ENCODE results near the gene LIMA1. TPM values are rescaled to one million over a fixed set of nuclear protein-coding genes. Genes with fewer than 3 reads are reported as not detected.

LIMA1 gene
- total and polyA plus RNA-seq, 2 of the 4 experiments (the other 2 are of a cell fraction) = 126 to 163 TPM

GRCh38 chr12:50174971-50175715, 108.2 kb downstream of the LIMA1 start:
- Histone ChIP-seq H3K18ac (ENCODE audit: low read depth, low read length) (no peak overlapping the region), H3K9me3 (ENCODE audit: control insufficient read depth, insufficient read depth, low read length) (peaks cover under 1% of the 10 kb centered on the region; the same call in 1 of the 2 replicates), H3K79me1 (ENCODE audit: low read depth in 1 of 2, low read length in 2 of 2) (peaks cover 3 to 9% of the 10 kb centered on the region in 2 experiments; a peak in 2 of 4 replicates), H3K14ac (replicated peaks; ENCODE audit: low read depth, low read length) (no peak overlapping the region), H3K4me2 (ENCODE audit: low read depth, low read length) (no peak overlapping the region), H3K4me1 (ENCODE audit: control insufficient read depth, insufficient read depth, low read length) (0 out of 2 replicates have a peak, but pooled peaks cover 2% of the 10 kb centered on the region), H2AK5ac (ENCODE audit: low read depth, low read length) (no peak overlapping the region), H3K23ac (ENCODE audit: low read depth, low read length) (no peak overlapping the region), H4K5ac (ENCODE audit: low read depth, low read length) (no peak overlapping the region), H2BK20ac (ENCODE audit: low read depth, low read length) (no peak overlapping the region), H3K4ac (ENCODE audit: low read depth, low read length) (no peak overlapping the region), H3K27ac (ENCODE audit: insufficient read depth, low read length) (peak overlapping the region; percentile 27; the same call in 1 of the 2 replicates), H2BK120ac (ENCODE audit: low read depth, low read length) (no peak overlapping the region), H4K20me1 (ENCODE audit: insufficient read depth, low read length) (no peaks in the 10 kb centered on the region), H3K27me3 (ENCODE audit: control insufficient read depth, insufficient read depth, low read length) (no peaks in the 10 kb centered on the region), H4K91ac (ENCODE audit: insufficient read depth, low read depth, low read length) (no peak overlapping the region), H2BK5ac (ENCODE audit: low read depth, low read length, poor library complexity, severe bottlenecking) (no peak overlapping the region), H3K9ac (ENCODE audit: low read depth, low read length) (no peak overlapping the region), H3K4me3 (ENCODE audit: insufficient read depth, low read depth, low read length) (no peak overlapping the region), H2BK15ac (ENCODE audit: low read depth, low read length) (no peak overlapping the region), H3K56ac (ENCODE audit: extremely low read depth, insufficient read depth, low read length) (no peak overlapping the region), H2AFZ (replicated peaks; ENCODE audit: low read length, poor library complexity) (no peak overlapping the region), H3K36me3 (ENCODE audit: control insufficient read depth, insufficient read depth, low read length) (peaks cover 32% of the 10 kb centered on the region), H4K8ac (ENCODE audit: low read depth in 2 of 2, low read length in 2 of 2) (no peak overlapping the region), H3K9me1 (ENCODE audit: insufficient read depth, low read length) (no peaks in the 10 kb centered on the region), H2AK9ac (replicated peaks; ENCODE audit: low read depth, low read length, poor library complexity) (no peak overlapping the region)
- POLR2A ChIA-PET (ENCODE audit: unreplicated experiment) = no interaction called here
- dilution Hi-C loops (cut with HindIII; ENCODE audit: low sequenced_read_pairs, unreplicated experiment) = no loop called here
- 60% methylated on average over 1 of the region's 16 CpGs; no CpG with 5 or more reads in 1 of the 2 experiments for WGBS, 2 experiments (ENCODE audit: extremely low coverage in 2 of 2, insufficient read length in 1 of 2)
- CTCF ChIA-PET = interaction anchor here (0.6 to 1.6 kb wide), 7 partner anchors 32 to 139 kb away, joined by 3 to 6 read pairs (median 4); partner anchors contain the start of gene COX14
- in situ Hi-C loops (cut with MboI; ENCODE audit: low sequenced_read_pairs) = loop anchor here (10.0 kb wide), 1 partner anchor 200 kb away; the partner anchor contains the start of gene AQP6
- DNase-seq (peak; percentile 85), ATAC-seq (ENCODE audit: low read depth) (peak; percentile 44; the same call in 1 of the 2 replicates)
- intact Hi-C loops (cut with micrococcal nuclease) = loop anchor here (1.0 to 10.0 kb wide), 3 partner anchors 43 to 210 kb away; partner anchors contain the start of gene AQP5
- no TSS peak for BruUV-seq (replicated peaks)
- no peak; the same call in 1 of the 2 replicates for TF ChIP-seq RFX5 (IDR thresholded peaks at IDR 0.05; ENCODE audit: low read depth, low read length)
- TF ChIP-seq MAZ (IDR thresholded peaks at IDR 0.05; ENCODE audit: borderline replicate concordance, low read depth, low read length) = no peak
- TF ChIP-seq POLR2A (IDR thresholded peaks at IDR 0.05; ENCODE audit: low read depth, low read length) = no peak
- TF ChIP-seq ELK1 (IDR thresholded peaks at IDR 0.05; ENCODE audit: borderline replicate concordance, low read depth, low read length) = no peak
- TF ChIP-seq MXI1 (IDR thresholded peaks at IDR 0.05; ENCODE audit: borderline replicate concordance, low read depth, low read length) = no peak
- no peak for TF ChIP-seq NFE2L2 (IDR thresholded peaks at IDR 0.05; ENCODE audit: low read depth, low read length)
- TF ChIP-seq SMC3 (IDR thresholded peaks at IDR 0.05; ENCODE audit: low read depth, low read length) = peak; percentile 78
- peak; percentile 74 for TF ChIP-seq RAD21 (IDR thresholded peaks at IDR 0.05; ENCODE audit: low read length)
- no peak for TF ChIP-seq CEBPB (IDR thresholded peaks at IDR 0.05; ENCODE audit: low read depth, low read length)
- TF ChIP-seq USF2 (IDR thresholded peaks at IDR 0.05; ENCODE audit: low read depth, low read length) = no peak
- TF ChIP-seq CTCF (conservative IDR thresholded peaks at IDR 0.05; ENCODE audit: low read depth, low read length) = peak; percentile 72
- no peak for TF ChIP-seq BHLHE40 (IDR thresholded peaks at IDR 0.05; ENCODE audit: low read depth, low read length)
- TF ChIP-seq CHD1 (IDR thresholded peaks at IDR 0.05; ENCODE audit: low read depth, low read length) = no peak
- no peak for TF ChIP-seq FOS (IDR thresholded peaks at IDR 0.05; ENCODE audit: low read depth, low read length)

All from IMR-90 (cell line).